Measurements from ENCODE around the gene CFD. TPM values are rescaled to one million over a fixed set of nuclear protein-coding genes. Genes with fewer than 3 reads are reported as not detected.
A peak's percentile ranks its signal among the peaks of the same experiment; 100 is the strongest.
"Not testable (repeated sequence)": the region's sequence is repeated elsewhere in the genome, so short reads cannot be mapped to it uniquely, and the experiment has no call there.

Gene CFD
- total RNA-seq, 4 donors from 2014 or later, result 1,367 to 3,469 (median 2,171) TPM

- ATAC-seq (ENCODE audit: low FRiP score) (no peak), DNase-seq (ENCODE audit: low spot score) (no peak)
- TF ChIP-seq CTCF (IDR thresholded peaks at IDR 0.05), result no peak
Measured at GRCh38 chr19:813219-814151, 46.0 kb upstream of the CFD start.

GRCh38 chr19:814152-815078 is 45.0 kb upstream of the CFD start:
- DNase-seq (ENCODE audit: low spot score) (no peak), ATAC-seq (ENCODE audit: low FRiP score) (peak; percentile 13)
- TF ChIP-seq CTCF (IDR thresholded peaks at IDR 0.05), result no peak

GRCh38 chr19:815079-815774 is 44.2 kb upstream of the CFD start:
- DNase-seq (ENCODE audit: low spot score) (no peak), ATAC-seq (ENCODE audit: low FRiP score) (peak; percentile 12)
- no peak for TF ChIP-seq CTCF (IDR thresholded peaks at IDR 0.05)

GRCh38 chr19:815775-816499 is 43.5 kb upstream of the CFD start:
- peak; percentile 4 for ATAC-seq (ENCODE audit: low FRiP score)
- no peak for DNase-seq (ENCODE audit: low spot score)
- TF ChIP-seq CTCF (IDR thresholded peaks at IDR 0.05), result no peak

GRCh38 chr19:816500-816857 is 43.0 kb upstream of the CFD start:
- ATAC-seq (ENCODE audit: low FRiP score) (no peak), DNase-seq (ENCODE audit: low spot score) (no peak)
- TF ChIP-seq CTCF (IDR thresholded peaks at IDR 0.05), result no peak

- DNase-seq (ENCODE audit: low spot score); ATAC-seq (ENCODE audit: low FRiP score): not testable (repeated sequence)
Measured at GRCh38 chr19:820212-820611, 39.3 kb upstream of the CFD start.

Data from omental fat pad (tissue), 4 donors.